Stimulated activated naive CD4-positive, alpha-beta T cell treated with Interleukin-2 at 50 U/mL for 16 hours (primary cell): Measurements from ENCODE around the gene TAAR8.
"Not testable (repeated sequence)": the region's sequence is repeated elsewhere in the genome, so short reads cannot be mapped to it uniquely, and the experiment has no call there.

ENCODE experiments used
- DNase-seq: peaks from one replicate; lab custom pipeline; 2025; lab: John Stamatoyannopoulos, UW

The TAAR8 gene, protein sequence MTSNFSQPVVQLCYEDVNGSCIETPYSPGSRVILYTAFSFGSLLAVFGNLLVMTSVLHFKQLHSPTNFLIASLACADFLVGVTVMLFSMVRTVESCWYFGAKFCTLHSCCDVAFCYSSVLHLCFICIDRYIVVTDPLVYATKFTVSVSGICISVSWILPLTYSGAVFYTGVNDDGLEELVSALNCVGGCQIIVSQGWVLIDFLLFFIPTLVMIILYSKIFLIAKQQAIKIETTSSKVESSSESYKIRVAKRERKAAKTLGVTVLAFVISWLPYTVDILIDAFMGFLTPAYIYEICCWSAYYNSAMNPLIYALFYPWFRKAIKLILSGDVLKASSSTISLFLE

GRCh38 chr6:132552372-132552771 is at the start of gene TAAR8:
Gene TAAR8, plus strand, starts transcription at chr6:132552672. Its CDS starts 21 bp downstream, at chr6:132552693.
- DNase-seq: no peak

GRCh38 chr6:132504757-132505156 is 47.7 kb upstream of the TAAR8 start:
- DNase-seq: no peak

DNA sequence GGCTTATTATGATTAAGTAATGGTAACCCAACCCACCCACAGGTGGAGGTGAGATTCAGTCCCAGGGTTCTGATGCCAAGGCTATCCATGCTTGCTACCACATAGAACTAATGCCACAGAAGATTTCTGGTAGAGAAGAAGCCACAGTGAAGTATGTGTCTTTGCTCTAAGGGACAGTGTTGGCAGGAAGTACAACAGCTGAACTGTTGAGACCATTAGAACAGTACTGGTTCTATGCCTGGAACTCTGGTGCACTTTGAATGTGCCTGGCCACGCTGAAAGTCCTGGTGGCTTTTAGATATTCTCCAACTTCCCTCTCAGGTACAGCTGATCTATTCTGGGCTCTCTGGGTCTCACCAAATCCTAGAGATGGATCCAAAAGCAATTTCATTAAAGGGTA is 47.3 kb upstream of the TAAR8 start:
- DNase-seq: no peak

GRCh38 chr6:132506461-132506860 is 46.0 kb upstream of the TAAR8 start:
- no peak for DNase-seq

DNA sequence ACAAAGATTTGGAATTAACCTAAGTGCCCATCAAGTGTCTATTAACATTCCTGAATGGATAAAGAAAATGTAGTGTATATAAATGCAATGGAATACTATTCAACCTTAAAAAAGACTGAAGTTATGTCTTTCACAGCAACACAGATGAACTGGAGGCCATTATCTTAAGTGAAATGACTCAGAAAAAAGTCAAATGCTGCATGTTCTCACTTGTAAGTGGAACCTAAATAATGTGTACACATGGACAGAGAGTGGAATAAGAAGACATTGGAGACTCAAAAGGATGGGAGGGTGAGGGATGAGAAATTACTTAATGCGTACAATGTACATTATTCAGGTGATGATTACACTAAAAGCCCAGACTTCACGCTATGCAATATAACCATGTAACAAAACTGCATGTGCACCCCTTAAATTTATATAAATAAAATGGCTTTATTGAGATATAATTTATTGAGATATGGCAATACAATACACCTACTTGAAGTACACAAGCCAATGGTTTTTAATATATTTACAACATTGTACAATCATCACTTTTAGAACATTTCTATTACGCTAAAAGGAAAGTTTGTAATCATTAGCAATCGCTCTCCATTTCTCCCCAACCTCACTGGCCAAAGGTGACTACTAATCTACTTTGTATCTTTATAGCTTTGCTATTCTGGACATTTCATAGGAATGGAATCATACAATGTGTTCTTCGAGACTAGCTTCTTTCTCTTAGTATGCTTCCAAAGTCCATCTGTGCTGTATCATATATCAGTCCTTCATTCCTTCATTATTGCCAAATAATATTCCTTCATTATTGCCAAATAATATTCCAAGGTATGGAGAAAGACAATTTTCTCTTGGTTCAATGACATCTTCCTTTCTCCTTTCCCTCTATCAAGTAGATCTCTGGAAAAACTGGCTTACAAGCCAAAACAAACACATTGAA is 45.3 kb upstream of the TAAR8 start:
- DNase-seq: no peak

- DNase-seq: no peak
Measured at GRCh38 chr6:132511210-132511830, 41.2 kb upstream of the TAAR8 start.

GRCh38 chr6:132511831-132512220 is 40.6 kb upstream of the TAAR8 start:
- no peak for DNase-seq

- no peak for DNase-seq
Measured at GRCh38 chr6:132512342-132512637, 40.2 kb upstream of the TAAR8 start.

DNA sequence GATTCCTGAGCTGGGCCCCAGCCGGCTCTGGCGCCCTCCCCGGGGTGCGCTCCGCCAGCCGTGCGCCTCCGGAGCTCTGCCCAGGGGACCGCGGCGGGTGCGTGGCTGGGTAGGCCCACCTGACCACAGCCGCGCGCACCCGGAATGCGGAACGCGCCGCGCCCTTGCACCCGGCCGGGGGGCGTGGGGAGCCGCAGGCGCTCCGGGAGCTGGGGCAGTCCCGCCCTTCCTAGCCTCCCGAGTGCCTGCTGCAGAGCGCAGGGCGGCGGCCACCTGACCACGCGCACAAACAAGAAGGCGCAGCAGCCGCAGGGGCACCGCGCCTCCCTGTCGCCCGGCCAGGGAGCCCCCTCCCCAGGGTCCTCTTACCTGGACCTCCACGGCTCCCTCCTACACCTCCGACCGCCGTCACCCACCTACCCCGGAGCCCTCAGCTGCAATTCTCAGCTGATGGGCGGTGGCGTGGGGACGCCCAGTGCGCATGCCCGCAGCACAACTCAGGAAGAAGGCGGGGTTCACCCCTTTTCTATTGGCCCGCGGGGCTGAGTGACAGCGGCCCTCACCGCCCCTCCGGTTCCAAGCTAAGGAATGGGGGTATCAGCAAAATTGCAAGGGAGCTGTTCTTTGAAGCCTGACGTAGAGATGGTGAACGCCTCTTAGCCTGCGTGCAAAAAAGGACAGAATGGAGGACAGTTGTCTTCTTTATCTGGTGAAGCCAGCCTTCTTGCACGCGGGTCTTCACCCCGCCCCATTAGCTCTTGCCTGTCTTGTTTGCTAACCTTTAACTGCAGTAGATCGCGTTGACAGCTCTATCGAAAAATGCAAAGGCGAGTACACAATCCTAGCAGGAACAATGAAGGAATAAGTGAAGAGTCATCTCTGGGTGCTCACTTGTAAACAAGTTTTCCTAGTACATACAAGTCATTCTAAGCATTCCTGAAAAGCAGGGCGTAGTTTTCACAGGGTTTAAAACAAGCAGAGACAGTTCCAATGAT is 39.5 kb upstream of the TAAR8 start, which contains the start of gene STX7:
STX7 (minus strand) TSS at position 479 of the 995 bp plus-strand sequence. CDS start 9,586 bp downstream, outside the sequence.
- DNase-seq: peak; percentile 86

DNA sequence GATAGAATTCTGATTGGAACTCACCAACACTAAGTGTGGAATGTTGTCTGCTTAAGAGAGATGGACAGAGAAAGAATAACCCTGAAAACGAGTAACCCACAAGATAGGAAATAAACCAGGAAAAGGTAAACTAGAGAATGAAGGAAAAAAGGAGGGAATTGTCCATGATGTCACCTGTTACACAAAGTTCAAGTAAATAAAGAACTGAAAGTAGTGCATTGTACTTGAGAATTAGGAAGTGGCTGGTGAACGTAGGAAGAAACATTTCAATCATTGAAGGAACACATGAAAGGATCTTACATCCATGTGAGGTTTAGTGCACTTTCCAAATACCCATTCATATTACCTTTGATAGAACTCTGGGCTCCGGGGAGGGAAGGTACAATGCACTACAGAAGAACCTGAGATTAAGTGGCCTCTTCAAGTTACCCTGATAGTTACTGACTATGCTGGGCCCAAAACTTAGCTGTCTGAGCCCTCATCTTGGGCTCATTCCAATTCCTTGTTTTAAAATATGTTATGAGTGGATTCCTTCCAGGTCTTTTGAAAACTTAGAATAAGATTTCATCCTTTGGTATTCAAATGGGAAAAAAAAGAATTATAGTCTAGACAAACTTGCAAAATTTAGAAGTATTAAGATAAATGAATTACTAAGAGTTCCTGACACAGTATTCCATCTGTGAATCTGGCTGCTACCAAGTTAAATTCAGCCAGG is 38.5 kb upstream of the TAAR8 start:
- DNase-seq: no peak

- DNase-seq: no peak
Measured at GRCh38 chr6:132515386-132515785, 37.1 kb upstream of the TAAR8 start.

- no peak for DNase-seq
Measured at GRCh38 chr6:132520953-132521352, 31.5 kb upstream of the TAAR8 start.

DNA sequence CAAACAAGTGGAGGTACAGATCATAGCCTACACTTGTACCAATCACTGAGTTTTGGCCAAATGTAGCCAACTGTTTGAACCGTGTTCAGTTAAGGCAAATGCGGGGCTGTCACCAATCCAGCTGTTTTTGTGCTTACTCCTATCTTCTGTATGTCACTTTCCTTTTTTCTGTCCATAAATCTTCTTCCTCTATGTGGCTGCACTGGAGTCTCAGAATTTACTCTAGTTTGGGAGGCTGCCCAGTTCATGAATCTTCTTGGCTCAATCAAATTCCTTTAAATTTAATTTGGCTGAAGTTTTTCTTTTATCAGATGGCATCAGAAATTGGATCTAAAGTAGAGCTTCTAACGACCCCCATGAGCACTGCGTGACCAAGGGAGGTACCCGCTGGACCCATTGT is 27.8 kb upstream of the TAAR8 start:
- DNase-seq: no peak

- DNase-seq: no peak
Measured at GRCh38 chr6:132525866-132526265, 26.6 kb upstream of the TAAR8 start.

DNA sequence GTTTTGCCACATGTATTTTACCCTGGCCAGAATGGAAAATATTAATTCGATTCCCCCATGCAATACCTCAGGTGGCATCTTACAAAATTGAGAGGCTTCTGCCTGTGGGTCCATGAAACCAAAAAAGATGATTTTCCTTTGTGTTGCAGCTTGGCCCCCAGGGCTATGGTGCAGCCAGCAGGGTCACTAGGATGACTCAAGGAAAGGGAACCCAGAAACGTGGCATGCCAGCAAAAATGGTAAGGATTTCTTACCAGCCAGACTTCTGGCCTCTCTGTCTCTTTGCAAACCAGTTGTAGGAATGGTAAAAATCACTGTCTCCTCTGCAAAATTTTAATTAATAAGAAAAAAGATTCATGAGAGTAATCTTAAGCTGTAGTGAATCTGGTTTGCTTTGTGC is 26.0 kb upstream of the TAAR8 start:
- DNase-seq: no peak

GRCh38 chr6:132527791-132528190 is 24.7 kb upstream of the TAAR8 start:
- no peak for DNase-seq

DNA sequence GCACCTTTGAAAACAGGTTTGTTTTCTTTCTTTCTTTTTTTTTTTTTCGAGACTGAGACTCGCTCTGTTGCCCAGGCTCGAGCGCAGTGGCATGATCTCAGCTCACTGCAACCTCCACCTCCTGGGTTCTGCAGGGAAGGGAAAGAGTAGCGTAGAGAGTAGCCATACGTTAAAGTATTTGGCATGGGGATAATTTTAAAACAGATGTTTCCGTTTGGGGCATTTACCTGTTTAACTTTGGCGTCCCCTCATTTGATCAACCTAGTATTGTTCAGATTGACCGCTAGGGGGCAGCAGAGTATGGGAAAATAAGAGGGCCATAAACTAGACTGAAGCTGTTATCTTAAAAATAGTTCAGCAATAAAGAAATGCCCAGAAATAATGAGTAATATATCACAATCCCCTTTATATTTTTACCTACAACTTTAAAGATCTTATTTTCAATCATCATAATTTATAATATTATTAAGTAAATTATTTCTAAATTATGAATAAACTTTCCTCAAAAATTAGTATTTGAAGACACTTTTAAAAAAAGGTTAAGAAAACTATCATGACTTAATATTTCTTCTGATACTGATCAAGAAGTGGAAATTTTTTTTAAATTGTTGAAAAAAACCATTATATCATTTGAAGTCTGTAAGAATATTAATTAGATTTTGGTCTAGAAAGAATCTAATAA is 22.0 kb upstream of the TAAR8 start:
- DNase-seq: peak; percentile 44

- not testable (repeated sequence) for DNase-seq
Measured at GRCh38 chr6:132534546-132534945, 17.9 kb upstream of the TAAR8 start.

DNA sequence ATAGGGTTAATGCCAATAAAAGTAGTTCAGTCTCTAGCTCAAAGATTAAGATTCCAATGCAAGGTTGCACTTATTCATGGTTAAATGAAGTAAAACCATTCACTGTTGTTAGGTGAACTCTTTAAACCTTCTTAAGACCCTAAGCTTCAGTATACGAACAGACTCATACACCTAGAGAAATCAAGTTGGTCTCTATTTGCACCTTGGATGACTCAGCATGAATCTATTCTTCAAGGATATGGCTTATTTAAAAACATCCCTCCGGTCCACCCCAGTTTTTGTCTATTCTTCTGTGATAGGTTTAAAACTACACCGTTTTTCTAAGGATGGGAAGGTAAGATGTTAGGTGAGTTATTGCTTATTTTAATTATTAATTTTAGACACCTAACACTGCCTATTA is 15.3 kb upstream of the TAAR8 start:
- DNase-seq: no peak

- no peak for DNase-seq
Measured at GRCh38 chr6:132537977-132538376, 14.5 kb upstream of the TAAR8 start, which contains the start of gene TAAR9. Gene TAAR9, plus strand, starts transcription at chr6:132538277. Its CDS starts 13 bp downstream, at chr6:132538290.
